ENCODE data around the gene ALCAM. TPM values are rescaled to one million over a fixed set of nuclear protein-coding genes. Genes with fewer than 3 reads are reported as not detected.
A peak's percentile ranks its signal among the peaks of the same experiment; 100 is the strongest.

ALCAM gene
- total RNA-seq, 1 donor: 139 TPM

DNA sequence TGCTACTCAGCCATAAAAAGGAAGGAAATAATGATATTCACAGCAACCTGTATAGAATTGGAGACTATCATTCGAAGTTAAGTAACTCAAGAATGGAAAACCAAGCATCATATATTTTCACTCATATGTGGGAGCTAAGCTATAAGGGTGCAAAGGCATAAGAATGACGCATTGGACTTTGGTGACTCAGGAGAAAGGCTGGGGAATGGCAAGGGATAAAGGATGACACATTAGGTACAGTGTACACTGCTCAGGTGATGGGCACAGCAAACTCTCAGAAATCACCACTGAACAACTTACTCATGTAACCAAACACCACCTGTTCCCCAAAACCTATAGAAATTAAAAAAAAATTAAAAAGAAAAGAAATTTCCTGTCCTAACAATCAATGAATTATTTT lies 42.7 kb downstream of the ALCAM start:
- TF ChIP-seq, protein P1, sequence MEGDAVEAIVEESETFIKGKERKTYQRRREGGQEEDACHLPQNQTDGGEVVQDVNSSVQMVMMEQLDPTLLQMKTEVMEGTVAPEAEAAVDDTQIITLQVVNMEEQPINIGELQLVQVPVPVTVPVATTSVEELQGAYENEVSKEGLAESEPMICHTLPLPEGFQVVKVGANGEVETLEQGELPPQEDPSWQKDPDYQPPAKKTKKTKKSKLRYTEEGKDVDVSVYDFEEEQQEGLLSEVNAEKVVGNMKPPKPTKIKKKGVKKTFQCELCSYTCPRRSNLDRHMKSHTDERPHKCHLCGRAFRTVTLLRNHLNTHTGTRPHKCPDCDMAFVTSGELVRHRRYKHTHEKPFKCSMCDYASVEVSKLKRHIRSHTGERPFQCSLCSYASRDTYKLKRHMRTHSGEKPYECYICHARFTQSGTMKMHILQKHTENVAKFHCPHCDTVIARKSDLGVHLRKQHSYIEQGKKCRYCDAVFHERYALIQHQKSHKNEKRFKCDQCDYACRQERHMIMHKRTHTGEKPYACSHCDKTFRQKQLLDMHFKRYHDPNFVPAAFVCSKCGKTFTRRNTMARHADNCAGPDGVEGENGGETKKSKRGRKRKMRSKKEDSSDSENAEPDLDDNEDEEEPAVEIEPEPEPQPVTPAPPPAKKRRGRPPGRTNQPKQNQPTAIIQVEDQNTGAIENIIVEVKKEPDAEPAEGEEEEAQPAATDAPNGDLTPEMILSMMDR (IDR thresholded peaks at IDR 0.05; ENCODE audit: insufficient read depth, low read depth, low read length): no peak
- no peak overlapping the region for H3K4me3 ChIP-seq (ENCODE audit: low read depth, low read length)
- no peak for DNase-seq (ENCODE audit: low read depth)

DNA sequence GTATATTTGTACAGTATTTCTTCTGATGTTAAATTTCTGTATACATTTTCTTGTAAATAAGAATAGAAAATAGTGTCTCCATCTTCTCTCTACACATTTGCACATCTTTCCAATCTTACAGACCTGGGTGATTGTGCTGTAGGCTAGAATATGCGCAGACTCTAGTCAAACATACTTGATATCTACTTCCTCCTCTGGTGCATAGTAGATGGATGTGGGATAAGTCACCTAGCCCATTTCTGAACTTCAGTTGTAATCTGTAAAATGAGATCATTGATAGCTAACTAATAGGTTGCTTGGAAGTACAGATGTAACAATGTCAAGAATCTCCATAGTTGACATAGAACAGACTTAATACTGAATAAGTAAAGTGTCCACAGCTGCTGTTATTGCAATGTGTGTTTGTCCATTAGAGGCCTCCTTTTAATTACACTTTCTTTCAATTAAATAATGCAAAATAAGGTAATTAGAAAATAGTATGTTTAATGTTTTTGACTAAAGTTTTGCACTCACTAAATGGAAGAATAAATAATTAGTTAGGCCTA lies 46.7 kb downstream of the ALCAM start:
- no peak for DNase-seq (ENCODE audit: low read depth)
- TF ChIP-seq, protein P1 (IDR thresholded peaks at IDR 0.05; ENCODE audit: insufficient read depth, low read depth, low read length): no peak
- H3K4me3 ChIP-seq (ENCODE audit: low read depth, low read length): no peak overlapping the region

DNA sequence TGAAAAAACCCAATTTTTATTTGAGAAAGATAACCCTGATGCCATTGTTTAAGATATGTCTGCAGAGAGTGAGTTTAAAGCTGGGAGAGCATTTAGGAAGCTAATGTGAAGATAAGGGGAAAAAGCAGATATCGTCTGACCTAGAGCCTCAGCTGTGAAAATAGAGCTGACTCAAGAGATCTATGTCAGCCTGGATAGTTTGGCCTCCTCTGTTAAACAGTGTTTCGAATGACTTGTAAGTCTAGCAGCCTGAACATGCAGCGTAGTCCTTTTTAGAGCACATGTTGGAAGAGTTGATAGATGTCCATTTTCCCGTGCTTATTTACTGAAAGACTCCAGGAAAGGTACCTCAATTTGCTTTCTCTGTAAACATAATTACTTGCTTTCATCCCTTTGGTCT lies 48.1 kb downstream of the ALCAM start:
- peak; percentile 75 for DNase-seq (ENCODE audit: low read depth)
- no peak overlapping the region for H3K4me3 ChIP-seq (ENCODE audit: low read depth, low read length)
- TF ChIP-seq, protein P1 (IDR thresholded peaks at IDR 0.05; ENCODE audit: insufficient read depth, low read depth, low read length): no peak

DNA sequence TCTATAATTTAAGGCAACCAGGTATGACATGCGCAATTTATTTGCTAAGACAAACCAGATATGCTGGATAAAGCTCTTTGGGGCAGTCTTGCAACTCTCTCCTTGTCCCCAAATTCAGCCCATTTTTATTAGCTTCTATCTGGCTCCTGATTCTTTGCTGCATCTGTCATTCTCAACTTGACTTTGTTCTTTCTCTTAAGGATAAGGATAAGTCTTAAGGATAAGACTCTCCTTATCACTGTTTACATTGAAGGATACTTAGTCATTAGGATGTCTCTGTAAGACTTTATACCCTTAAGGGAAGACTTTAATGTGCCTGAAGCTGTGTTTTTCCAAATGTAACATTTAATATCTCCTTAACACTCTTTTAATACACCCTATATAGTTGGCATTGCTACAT lies 49.2 kb downstream of the ALCAM start:
- no peak overlapping the region for H3K4me3 ChIP-seq (ENCODE audit: low read depth, low read length)
- TF ChIP-seq, protein P1 (IDR thresholded peaks at IDR 0.05; ENCODE audit: insufficient read depth, low read depth, low read length): no peak
- peak; percentile 71 for DNase-seq (ENCODE audit: low read depth)

DNA sequence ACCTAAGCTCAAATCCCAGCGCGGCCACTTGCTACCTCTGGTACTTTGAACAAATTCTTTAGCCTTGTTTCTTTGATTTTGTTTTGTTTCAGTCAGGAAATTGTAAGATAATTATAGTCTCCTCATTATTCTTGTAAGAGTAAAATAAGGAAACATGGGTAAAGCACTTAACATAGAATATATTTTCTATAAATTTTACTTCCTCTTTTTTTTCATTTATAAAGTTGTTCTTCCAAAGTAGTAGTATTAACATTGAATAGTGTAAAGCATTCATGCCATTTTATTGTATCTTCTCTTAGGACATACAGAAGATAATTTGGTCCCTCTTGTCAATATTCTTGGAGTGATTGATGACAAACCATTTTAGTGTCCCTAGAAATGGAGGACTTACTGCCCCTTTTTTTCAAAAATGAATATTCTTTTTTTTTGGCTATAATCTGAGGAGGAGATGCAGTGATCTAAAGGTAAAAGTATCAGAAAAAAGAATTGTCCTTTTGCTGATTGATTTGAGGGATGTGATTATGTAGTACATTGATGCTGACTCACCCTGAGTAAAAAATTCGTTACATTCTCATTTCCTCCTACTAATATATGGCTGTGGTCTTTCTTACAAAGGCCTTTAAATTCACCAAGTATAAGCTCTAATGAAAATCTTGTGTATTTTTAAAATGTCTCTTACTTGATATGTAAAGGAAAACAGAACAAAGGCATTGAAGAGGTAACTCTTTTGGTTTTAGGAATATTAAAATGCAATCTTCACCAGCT lies 51.0 kb downstream of the ALCAM start:
- TF ChIP-seq, protein P1 (IDR thresholded peaks at IDR 0.05; ENCODE audit: insufficient read depth, low read depth, low read length): no peak
- H3K4me3 ChIP-seq (ENCODE audit: low read depth, low read length): no peak overlapping the region
- DNase-seq (ENCODE audit: low read depth): peak; percentile 14

DNA sequence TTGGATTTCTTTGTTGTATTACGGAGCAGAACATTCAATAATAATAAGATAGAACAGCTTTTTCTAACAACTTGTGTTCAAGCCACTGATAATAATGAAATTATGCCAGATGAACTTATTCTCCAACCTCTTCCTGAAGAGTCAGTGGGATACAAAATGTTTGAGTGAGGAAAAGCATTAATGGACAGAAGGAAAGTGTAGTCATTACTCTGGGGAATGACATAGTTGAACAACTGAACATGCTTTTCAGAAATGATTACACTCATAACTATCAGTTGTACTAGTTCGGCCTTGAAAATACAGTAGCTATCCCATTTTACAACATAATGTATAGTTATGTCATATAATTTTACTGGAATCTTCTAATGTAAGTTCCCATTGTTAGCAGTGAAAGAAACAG lies 55.9 kb downstream of the ALCAM start:
- DNase-seq (ENCODE audit: low read depth): no peak
- TF ChIP-seq, protein P1 (IDR thresholded peaks at IDR 0.05; ENCODE audit: insufficient read depth, low read depth, low read length): no peak

More for the DNA sequence above, 55.9 kb downstream of the ALCAM start:
- H3K4me3 ChIP-seq (ENCODE audit: low read depth, low read length): no peak overlapping the region
